HG03060 (cell line): ENCODE results near the gene AKNA.
"Not testable (repeated sequence)": the region's sequence is repeated elsewhere in the genome, so short reads cannot be mapped to it uniquely, and the experiment has no call there.

Experiments
- ATAC-seq: cut with Tn5 transposase; IDR thresholded peaks from one replicate; pipeline ENCODE4 v1.9.1; 2021; ENCODE audit warnings: low read depth, moderate number of reproducible peaks; ENCODE audit not compliant: unreplicated experiment

AKNA gene

DNA sequence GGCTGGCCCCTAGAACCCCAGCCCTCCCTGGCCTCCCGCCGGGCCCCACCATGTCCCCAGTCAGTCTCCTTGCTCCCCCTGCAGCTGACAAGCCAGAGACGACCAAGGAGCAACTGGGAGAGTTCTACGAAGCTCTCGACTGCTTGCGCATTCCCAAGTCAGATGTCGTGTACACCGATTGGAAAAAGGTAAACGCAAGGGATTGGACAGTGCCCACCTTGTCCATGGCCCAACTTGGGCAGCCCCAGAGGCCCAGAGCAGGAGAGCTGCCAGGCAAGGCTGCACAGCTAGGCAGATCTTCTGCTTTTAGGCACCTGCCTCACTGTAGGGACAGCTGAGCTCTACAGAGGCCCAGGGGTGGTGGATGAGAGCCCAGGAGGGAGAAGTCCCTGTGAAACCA, 62.8 kb downstream of the AKNA start:
- ATAC-seq = not testable (repeated sequence)

DNA sequence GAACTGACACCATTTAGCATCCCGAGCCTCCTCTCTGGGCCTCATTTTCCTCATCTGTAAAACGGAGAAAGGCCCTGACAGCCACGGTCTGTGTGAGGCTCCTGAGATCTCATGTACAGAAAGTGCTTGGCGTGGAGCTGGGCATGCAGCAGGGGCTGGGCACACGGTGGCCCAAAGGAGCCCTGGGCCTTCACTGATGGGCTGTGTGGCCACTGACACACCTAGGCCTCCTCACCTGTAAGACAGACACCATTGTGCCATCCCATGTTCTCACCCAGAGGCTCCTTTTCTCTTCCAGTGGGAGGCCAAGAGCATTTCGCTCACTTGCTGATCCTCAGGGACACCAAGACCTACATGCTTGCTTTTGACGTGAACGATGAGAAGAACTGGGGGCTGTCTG, 63.3 kb downstream of the AKNA start:
- ATAC-seq = no peak

- not testable (repeated sequence) for ATAC-seq
Measured at GRCh38 chr9:114323849-114324248, 63.9 kb downstream of the AKNA start.

DNA sequence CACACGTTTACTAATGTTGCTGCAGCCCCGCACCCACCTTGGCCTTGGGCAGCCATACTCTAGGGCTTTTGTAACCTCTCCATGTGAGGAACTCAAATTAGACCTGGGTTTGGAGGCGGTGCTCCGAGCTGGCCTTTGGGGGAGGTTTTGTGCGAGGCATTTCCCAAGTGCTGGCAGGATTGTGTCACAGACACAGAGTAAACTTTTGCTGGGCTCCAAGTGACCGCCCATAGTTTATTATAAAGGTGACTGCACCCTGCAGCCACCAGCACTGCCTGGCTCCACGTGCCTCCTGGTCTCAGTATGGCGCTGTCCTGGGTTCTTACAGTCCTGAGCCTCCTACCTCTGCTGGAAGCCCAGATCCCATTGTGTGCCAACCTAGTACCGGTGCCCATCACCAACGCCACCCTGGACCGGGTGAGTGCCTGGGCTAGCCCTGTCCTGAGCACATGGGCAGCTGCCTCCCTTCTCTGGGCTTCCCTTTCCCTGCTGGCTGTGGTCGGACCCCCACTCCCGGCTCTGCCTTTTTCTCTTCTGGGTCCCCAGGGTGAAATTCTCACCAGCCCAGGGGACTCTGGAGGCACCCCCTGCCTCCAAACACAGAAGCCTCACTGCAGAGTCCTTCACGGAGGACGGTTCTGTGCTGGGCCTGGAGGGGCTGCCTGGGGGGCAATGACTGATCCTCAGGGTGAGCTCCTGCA, 64.8 kb downstream of the AKNA start, which contains the start of gene ORM1:
ORM1 (plus strand) TSS at position 268 of the 701 bp plus-strand sequence; CDS start at position 304, 36 bp downstream.
- not testable (repeated sequence) for ATAC-seq

GRCh38 chr9:114322160-114322818, 65.5 kb downstream of the AKNA start:
- ATAC-seq = not testable (repeated sequence)

DNA sequence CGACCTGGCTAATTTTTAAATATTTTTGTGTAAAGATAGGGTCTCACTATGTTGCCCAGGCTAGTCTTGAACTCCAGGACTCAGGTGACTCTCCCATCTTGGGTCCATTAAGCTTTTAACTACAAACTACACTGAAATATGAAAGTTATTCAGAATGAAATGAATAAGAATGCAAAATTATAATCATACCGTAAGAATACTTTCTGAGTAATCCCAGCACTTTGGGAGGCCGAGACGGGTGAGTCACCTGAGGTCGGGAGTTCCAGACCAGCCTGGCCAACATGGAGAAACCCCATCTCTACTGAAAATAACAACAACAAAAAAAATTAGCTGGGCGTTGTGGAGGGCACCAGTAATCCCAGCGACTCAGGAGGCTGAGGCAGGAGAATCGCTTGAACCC, 66.0 kb downstream of the AKNA start:
- ATAC-seq = no peak

DNA sequence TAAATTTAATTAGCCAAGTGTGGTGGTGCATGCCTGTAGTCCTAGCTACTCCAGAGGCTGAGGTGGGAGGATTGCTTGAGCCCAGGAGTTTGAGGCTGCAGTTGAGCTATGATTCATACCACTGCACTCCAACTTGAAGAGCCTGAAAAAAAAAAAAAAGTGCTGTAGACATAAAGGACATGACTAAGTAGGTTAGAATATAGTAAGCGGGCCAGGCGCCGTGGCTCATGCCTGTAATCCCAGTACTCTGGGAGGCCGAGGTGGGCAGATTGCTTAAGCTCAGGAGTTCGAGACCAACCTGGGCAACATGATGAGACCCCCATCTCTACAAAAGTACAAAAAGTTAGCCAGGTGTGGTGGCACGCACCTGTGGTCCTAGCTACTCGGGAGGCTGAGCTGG, 67.1 kb downstream of the AKNA start:
- ATAC-seq = not testable (repeated sequence)

DNA sequence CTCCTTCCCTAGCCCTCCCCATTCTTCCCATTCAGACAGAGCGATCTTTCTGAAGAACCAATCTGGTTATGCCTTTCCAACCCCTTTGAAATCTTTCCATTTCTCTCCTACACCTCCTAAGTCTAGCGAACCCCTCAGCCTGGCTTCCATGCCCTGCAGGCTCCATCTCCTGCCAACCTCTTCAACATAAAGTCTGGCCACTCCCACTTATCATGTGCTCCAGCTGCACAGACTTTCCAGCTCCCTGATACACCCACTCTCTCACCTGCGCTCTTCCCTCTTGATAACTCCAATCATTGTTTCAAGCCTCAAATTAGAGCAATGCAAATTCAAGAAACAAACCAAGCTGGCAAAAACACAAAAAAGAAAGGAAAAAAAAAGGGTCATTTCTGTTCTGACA, 68.6 kb downstream of the AKNA start:
- ATAC-seq = no peak

GRCh38 chr9:114318416-114318815, 69.4 kb downstream of the AKNA start:
- ATAC-seq = no peak

GRCh38 chr9:114317665-114318357, 70.0 kb downstream of the AKNA start:
- no peak for ATAC-seq

DNA sequence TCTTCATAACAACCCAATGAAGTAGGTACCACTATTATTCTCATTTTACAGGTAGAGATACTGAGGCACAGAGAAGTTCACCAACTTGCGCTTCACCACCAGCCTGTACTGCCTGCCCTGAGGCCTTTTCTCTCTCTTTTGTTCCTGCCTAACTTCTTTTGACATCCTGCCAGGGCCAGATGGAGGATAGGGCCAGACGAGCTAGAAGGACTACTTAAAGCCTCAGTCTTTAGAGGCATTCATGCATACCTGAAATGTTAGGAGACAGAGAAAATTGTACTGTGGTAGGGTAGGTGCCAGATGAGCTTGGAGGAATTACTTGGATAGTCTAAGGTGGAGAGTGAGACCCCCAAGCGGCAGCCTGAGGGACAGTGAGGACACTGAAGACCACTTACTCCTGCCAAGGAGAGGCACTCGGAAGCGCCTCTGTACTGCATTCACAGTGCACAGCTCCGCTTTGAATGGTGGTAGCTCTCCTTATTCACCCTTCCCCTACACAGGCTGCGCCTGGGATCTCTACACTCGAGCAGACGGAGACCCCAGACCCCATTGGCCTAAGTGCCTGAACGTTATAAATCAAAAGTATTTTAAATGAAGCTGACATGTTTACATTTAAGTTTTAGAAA, 71.1 kb downstream of the AKNA start:
- no peak for ATAC-seq

DNA sequence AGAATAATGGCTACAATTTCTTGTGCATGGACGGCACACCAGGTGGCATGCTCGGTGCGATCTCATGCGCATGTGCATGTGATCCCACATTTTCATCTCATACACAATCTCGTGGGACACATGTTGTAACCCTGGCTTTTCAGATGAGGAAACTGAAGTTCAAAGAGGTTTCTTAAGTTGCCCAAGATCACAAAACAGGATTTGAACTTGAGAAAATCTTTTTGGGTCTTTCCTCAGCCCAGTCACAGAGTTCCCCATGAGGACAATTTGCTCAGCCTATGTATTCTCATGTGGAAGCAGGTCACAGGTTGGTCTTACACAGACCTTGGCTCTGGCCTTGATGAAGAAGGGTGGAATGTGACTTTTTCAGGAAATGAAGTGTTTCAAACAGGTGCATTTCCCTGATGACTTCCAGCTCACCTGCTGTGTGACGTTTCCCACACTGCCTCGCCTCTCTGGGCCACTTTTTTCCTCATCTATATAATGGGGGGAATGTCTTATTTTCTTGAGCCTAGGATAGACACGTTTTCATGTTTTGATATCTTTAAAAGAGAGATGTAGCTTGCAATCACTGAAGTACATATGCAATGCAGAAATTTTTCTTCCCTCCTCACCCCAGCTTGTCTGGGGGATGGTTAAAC, 71.9 kb downstream of the AKNA start:
- no peak for ATAC-seq

GRCh38 chr9:114314881-114315722, 72.7 kb downstream of the AKNA start:
- no peak for ATAC-seq

DNA sequence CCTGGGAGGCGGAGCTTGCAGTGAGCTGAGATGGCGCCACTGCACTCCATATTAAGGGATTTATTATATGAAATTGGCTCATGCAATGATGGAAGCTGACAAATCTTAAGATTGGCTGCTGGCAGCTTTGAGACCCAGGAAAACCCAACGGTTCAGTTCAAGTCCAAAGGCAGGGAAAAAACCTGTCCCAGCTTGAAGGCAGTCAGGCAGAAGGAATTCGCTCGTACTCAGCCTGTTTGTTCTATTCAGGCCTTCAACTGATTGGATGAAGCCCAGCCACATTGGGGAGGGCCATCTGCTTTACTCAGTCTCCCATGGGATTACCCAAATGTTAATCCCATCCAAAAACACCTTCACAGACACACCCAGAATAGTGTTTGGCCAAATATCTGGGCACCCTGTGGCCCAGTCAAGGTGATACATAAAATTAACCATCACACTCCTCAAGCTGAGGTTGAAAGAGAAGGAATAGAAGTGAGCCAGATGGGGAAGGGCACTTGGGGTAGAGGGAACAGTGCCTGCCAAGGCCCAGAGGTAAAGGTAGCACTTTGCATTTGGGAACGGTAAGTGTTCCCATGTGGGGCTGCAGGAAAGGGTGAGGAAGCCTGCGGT, 73.4 kb downstream of the AKNA start:
- ATAC-seq = no peak

DNA sequence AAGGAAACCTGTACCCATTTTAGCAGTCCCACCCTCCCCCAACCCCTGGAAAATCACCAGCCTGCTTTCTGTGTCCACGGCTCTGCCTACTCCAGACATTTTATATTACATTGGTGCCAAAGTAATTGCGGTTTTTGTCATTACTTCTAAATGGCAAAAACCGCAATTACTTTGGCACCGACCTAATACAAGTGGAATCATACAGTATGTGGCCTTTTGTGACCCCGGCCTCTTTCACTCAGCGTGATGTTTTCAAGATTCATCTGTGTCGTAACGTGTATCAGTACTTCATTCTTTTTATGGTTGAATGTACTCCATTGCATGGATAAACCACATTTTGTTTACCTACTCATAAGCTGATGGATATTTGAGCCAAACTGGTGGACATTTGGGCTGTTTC, 74.6 kb downstream of the AKNA start:
- ATAC-seq = no peak

GRCh38 chr9:114312513-114312875, 75.3 kb downstream of the AKNA start:
- ATAC-seq = no peak

- no peak for ATAC-seq
Measured at GRCh38 chr9:114311571-114312512, 75.9 kb downstream of the AKNA start.
